HG03066 (cell line): ENCODE measurements around the gene STX8.
"Not testable (repeated sequence)": the region's sequence is repeated elsewhere in the genome, so short reads cannot be mapped to it uniquely, and the experiment has no call there.

Experiments used
- ATAC-seq: cut with Tn5 transposase; IDR thresholded peaks from one replicate; pipeline ENCODE4 v1.9.1; 2021; ENCODE audit warnings: low read depth; ENCODE audit not compliant: unreplicated experiment

STX8 gene

DNA sequence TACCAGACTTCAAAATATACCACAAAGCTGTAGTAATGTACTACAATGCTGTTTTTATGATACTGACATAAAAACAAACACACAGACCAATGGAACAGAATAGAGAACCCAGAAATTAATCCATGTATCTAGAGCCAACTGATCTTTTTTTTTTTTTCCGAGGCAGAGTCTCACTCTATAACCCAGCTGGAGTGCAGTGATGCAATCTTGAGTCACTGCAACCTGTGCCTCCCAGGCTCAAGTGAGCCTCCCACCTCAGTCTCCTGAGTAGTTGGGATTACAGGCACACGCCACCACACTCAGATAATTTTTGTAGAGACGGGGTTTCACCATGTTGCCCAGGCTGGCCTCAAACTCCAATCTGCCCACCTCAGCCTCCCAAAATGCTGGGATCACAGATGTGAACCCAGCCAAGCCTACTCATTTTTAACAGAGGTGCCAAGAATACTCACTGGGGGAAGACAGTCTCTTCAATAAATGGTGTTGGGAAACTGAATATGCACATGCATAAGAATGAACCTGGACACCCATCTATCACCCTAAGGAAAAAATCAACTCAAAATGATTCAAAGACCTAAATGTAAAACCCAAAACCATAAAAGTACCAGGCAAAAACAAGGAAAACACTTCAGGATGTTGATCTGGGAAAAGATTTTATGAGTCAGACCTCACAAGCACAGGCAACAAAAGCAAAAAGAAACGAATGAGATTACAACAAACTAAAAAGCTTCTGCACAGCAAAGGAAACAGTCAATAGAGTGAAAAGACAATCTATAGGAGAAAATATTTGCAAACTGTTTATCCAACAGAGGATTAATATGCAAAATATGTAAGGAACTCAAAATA, 63.1 kb downstream of the STX8 start:
- no peak for ATAC-seq

DNA sequence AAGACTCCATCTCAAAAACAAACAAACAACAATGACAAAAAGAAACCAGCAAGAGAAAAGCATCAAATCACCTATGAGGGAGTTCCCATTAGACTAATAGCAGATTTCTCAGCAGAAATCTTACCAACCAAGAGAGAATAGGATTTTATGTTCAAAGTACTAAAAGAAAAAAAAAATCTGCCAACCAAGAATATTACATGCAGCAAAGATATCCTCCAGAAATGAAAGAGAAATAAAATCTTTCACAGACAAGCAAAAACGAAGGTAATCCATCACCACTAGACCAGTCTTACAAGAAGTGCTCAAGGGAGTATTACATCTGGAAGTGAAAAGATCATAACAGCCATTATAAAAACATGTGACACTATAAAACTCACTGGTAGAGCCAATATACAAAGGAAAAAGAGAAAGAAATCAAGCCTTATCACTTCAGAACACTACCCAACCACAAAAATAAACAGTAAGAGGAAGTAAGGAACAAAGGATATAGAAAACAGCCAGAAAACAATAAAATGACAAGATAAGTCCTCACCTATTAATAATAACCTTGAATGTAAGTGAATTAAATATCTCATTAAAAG, 66.3 kb downstream of the STX8 start:
- ATAC-seq, result no peak

DNA sequence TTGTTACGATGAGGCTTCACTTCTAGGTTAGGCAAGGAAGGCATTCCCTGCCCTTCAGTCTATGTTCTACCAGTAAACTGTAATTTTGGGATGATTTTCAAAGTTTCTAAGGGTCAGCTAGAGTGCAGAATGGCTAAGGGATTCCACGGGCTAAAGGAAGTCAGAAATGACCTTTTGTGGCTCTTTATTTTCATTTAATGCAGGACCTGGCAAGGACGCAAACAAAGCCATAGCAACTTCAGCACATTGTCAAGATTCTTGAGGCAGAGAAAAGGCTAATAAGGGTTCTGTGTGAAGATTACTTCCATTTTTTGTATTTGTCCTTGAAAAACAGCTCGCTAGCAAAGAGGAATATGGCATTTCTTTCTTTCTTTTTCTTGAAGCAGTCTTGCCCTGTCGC, 76.6 kb downstream of the STX8 start:
- ATAC-seq, result no peak

DNA sequence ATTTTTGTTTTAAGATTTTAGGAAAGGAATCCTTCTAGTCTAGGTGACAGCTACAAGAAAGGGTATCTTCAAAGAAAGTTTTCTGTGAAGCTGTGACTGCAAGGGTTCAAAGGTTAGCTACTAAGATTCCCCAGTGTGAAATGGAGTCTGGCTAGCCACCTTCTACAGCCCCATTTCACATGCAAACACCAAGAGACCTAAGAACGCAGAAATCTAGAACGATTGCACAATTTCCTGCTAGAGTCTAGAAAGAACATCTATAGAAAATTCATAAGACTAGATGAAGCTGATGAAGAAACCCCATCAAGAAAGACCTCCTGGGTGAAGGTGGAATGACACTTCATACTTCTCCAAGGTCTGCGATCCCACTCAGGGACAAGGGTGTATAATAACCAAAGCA, 77.1 kb downstream of the STX8 start:
- ATAC-seq, result no peak

DNA sequence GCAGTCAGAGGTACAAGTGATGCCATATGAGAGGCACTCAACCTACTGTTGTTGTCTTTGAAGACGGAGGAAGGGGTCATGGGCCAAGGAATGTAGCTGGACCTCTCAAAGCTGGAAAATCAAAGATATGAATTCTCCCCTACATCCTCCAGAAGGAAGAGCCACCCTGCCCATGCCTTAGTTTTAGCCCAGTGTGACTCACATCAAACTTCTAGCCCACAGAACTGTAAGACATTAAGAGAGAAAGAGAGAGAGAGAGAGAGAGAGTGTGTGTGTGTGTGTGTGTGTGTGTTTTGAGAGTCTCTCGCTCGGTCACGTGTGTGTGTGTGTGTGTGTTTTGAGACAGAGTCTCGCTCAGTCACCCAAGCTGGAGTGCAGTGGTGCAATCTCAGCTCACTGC, 87.1 kb downstream of the STX8 start:
- ATAC-seq, result no peak

DNA sequence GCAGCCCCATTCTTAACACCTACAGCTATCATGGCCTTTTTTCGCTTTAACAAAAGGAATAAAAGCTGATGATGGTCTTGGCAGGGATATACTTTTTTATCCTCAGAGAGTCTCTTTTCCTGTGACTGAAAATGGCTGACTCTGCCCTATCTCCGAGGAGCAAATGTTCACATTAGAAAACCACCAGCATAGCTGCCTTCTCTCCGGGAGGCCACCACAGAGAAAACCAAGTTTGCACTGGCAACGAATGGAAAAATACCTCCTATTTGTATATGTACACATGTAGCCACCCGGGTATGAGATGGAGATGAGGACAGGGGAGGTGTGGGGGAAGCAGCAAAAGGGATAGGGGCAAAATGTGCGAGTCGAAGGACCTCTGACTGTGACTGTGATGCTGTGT, 88.2 kb downstream of the STX8 start:
- ATAC-seq, result no peak

DNA sequence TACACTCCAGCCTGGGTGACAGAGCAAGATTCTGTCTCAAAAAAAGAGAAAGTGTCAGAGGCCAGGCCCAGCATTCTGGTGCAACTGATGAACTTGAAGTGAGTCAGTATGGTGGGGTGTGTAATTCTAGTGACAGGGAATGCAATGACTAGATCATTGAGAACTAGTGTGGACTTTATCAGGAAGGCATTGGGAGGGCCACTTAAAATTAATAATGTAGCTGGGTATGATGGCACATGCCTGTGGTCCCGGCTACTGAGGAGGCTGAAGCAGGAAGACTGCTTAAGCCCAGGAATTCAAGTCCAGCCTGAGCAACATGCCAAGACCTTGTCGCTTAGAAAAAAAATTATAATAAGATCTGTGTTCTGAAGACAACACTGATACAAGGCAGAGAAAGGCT, 90.8 kb downstream of the STX8 start:
- ATAC-seq, result no peak

DNA sequence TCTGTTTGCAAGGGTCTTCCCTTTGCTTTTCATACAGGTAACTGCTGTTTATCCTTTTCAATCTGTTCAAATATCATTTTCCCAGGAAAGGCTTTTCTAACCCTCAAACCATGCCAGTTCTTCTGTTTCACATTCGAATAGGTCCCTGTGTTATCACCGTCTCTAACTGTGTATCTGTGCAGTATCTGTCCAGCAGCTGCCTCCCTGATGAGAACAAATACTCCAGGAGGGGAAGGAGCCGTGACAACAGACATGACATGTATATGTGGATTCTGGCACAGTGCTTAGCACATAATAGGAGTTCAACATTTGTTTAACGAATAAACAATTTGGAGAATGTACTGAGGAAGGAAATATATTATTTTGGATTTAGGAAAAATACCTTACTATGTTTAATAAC, 95.7 kb downstream of the STX8 start:
- ATAC-seq, result no peak

DNA sequence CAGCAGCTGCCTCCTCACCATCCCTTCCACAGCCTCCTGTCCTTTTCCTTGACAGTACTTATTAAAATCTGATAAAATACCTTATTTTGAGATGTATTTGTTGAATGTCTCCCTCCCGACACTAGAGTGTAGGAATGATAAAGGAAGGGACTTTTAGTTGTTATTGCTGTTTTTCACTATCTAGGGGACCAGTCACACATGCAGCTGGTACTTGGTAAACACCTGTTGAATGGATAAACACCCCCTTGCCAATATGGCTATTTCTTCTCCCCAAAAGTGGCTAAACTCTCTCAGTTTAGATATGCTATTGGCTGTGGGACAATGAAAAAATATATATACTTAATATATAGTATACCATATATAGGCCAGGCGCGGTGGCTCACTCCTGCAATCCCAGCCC, 96.7 kb downstream of the STX8 start:
- no peak for ATAC-seq

DNA sequence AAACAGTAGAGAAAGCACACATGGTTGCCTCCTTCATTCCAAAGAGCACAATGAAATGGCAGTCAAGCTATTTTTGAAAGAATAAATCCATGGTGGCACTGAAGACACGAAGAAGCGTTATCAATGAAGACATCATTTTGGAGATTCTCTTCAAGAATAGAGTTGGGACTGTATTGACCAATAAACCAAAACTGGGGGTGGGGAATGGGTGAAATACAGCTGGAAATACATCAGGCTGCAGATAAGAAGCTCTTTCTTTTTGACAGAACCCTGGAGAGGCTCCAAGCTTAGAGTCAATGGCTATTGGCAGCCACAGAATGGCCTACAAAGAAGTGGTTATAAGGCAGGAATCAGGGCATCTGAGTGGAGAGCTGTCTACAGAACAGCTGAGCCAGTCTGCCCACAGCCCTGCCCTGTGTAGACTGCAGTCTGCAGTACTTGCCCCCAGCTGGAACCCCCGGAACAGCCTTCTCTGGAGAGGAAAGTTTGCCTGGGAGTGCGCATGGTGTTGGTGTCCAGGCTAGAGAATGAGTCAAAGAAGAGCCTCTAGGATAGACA, 100.4 kb downstream of the STX8 start:
- ATAC-seq, result no peak

DNA sequence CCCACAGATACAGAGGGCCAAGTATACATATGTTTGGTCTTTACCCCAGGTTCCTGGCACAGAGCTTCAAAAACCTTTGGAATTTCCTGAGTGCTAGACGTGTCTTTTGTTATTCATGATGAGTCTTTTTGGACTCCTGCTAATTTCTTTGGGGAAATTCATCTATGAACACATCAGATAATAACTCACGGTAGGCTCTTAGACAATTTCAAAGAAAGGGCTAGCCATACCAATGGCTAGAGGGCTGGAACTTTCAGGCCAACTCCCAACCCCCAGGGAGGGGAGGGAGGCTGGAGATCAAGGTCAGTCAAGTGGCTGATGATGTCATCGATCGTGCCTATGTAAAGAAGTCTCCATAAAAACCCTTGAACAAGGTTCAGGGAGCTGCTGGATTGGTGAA, 101.9 kb downstream of the STX8 start:
- ATAC-seq, result no peak

DNA sequence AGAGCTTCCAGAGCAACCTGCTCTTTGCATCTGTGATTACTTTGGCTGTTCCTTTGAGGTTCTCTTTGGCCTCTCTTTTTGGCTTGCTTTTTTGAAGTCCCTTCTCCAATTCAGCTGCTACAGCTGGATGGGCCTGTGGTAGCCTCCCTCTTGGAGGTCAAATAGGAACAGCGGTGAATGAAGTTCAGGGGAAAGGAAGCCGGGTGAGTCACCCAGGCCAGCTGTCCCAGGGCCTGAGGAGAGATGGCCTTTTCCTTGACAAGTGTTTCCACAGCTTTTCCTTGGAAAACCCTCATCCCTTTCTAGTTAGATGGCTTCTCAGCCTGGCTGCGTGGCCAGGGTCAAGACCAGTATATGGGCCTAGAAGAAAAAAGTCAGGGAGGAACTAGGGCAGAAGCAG, 103.1 kb downstream of the STX8 start:
- no peak for ATAC-seq

DNA sequence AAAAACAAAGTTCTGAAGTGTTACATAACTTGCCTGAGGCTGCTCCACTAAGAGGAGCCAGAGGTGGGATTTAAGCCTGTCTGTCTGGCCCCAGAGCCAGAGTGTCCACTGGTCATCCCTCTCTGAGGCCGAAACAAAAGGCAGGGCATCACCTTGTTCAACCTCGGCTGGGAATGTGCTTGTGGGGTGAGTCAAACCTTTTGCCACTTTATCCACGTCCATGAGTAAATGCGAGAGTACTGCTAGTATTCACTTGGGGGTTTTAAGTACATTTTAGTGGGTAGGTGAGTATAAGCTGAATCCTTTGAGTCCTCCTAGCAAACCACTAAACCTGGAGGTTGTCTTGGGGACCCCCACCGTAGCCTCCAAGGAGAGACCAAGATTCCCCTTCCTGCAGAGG, 103.5 kb downstream of the STX8 start:
- ATAC-seq, result no peak

DNA sequence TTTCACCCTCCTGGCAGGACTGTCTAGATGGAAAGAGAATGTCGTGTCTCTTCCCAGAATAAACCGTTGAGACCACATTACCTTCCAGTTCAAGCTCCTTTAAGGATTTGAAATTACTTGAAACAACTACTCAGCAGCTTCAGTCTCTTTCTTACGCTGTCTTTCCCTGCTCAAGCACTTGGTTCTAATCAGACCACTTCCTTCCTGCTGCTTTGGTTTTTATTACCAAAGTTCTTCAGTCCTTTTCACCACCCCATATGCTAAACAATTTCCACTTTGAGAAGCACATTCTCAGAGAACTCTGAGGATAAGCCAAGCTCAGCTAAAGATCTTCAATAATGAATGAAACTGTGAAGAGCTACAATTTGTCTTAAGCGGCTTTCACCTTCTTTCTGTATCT, 105.4 kb downstream of the STX8 start:
- no peak for ATAC-seq

DNA sequence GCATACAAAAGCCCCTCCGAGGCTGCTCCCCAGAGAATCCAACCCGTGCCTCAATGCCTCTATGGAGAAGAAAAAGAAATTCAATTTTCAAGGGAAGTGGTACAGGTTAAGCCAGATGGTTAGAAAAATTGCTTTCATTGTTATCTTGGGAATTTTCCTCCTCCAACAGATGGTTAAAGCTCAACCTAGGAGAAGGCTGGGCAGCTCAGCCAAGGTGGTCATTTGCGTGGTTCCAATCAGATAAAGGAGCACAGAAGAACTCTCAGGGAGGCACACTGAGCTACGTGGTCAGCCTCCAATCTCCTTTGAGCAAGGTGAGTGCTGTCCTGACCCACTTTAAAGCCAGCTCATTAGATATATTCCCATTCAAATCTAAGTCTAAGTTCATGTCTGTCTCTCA, 106.7 kb downstream of the STX8 start:
- no peak for ATAC-seq

DNA sequence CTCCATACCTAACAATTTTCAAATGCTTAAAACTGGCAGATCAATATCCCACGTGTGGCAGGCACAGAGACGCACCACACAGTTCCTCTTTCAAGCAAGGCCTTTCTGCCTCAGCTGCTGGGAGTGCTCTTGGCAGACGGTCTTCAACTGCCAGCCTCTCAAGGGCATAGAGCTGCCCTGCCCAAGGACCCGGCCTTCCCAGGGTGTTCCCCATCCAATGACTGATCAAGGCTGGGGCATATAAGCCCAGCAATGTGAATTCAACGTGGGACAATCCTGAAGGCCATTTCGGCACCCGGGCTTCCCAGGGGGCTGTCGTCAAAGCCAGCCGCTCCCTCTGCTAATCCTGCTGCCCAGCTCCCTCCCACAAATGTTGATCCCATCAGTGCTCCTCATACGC, 107.1 kb downstream of the STX8 start:
- no peak for ATAC-seq

DNA sequence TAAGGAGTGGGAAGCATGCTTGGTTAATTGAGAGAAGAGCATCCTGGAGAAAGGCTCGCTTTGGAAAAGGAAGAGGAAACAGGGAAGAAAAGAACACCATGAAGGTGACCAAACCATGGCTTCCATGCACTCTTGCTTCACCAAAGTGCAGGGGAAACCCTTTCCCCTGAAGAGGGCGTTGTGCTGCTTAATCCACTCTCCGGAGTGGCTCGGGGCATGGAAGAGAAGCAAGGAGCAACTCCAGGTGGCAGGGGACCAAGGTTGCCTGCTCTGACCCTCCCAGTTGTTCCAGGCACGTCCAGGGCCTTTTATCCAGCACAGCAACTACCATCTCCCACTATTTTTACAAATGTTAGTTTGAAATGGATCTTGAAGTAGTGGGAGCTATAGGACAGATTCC, 108.1 kb downstream of the STX8 start:
- ATAC-seq, result no peak

DNA sequence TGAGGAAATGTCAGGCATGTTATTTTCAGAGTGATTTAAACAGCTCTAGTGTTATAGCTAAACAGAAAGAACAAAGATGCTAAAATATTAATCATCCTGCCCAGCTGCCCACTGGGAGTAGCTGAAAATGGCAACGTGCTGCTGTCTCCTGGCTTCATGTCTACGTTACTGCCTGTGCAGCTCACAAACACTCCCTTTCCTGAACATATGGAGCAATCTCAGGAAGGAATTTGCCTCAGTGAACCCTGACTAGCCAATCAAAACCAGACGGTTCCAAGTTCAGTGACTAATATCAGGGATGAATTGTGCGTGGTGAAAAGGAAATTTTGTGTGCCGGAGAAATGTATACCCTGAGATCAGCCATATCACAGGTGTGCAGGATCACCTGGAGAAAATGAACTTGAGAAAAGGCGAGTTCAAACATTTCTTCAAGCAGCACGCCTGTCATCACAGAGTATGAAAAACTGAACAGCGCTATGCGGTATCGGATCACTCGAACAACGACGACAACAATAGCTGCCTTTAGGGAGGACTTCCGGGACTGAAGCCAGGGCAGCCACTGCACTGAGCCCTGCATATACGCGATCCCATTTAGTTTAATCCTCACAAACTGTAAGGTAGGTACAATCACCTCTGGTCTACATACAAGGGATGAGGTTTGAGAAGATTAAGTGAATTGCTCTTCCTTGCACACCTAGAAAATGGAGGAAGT, 110.3 kb downstream of the STX8 start:
- ATAC-seq, result no peak

DNA sequence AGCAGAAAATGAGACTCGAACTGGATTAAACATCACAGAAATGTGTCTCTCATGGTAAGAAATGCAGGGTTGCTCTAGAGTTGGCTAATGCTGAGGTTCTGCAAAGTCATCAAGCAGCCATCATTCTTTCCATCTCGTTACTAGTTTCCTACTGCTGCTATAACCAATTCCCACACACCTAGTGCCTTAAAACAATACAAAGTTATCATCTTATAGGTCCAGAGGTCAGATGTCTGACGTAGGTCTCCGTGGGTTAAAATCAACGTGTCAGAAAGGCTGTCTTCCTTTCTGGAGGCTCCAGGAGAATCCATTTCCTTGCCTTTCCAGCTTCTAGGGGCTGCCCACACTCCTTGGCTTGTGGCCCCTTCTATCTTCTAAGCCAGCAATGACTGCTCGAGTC, 118.6 kb downstream of the STX8 start:
- ATAC-seq, result no peak

DNA sequence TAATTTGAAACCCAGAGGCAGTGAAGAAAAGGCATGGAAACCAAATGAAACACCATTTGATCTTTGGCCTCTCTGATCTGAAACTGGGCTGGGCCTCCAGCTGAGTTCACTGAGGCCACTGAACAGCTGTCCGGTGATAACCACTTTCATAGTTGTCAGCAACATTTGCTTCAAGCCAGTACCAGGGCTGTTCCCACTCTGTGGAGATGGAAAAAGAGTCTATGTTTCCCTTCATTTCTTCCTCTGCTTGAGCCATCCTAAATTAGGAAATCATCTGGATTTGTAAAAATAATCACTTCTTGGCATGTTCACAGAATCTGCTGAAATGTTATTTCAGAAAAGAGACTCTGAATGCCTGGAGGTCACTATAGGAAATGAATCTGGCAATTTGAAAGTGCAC, 119.3 kb downstream of the STX8 start:
- no peak for ATAC-seq

DNA sequence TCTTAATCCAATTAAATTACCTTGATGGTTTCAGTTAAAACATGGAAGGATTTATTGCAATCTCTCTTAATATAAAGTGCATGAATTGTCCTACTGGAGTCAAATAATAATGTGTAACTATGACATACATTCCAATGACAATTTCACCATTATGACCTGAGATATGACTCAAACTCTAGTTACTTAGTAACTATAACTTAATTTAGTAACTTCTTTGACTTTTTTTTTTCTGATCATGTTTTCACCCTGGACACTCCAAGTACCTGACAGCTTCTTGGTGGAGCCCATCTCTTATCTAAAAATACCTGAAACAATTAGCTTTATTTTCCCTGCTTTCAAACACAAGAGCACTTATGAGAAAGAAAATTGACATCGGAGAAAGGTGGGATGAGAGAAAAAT, 123.7 kb downstream of the STX8 start:
- no peak for ATAC-seq

DNA sequence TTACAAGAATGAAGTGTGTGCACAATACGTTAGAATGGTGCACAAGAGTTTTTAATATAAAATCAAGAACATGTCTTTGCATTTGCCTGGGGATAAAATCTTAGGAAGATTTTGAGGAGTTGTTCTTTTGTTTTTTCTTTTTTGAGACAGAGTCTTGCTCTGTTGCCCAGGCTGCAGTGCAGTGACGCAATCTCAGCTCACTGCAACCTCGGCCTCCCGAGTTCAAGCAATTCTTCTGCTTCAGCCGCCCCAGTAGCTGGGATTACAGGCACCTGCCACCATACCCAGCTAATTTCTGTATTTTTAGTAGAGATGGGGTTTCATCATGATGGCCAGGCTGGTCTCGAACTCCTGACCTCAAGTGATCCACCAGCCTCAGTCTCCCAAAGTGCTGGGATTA, 128.3 kb downstream of the STX8 start:
- not testable (repeated sequence) for ATAC-seq
